Measurements from ENCODE around the gene CERS5. TPM values are rescaled to one million over a fixed set of nuclear protein-coding genes. Genes with fewer than 3 reads are reported as not detected.

Gene CERS5
- total RNA-seq, 1 donor from 2014 or later = 37.9 TPM

DNA sequence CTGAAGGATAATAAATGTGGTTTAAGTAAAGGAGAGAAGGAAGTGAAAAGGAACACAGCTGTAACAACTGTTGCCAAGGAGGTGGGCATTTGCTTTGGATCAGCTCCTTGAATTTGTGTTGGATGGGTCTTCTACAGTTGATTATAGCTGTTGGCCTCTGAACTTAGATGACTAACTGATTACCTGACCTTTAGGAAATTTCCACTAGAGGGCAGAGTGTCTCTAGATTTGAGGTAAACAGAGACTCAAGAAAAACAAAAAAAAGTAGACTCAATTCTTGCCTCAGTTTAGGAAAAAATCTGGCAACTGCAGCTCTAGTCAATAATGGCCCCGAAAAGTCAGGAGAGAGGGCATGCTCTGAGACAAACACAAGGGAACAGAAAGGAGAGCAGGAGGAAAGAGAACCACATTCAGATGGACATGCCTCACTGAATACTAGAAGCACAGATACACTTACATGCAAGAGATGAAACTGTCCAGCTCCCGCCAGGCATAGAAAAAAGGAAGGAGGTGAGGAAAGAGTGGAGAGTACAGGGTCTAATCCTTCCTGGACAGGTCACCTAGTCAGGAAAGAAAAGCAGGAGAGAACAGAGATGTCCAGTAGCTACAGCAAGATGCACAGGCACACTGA lies 34.5 kb downstream of the CERS5 start:
- no peak for DNase-seq (ENCODE audit: low spot score)

- DNase-seq (ENCODE audit: low spot score) = no peak
Measured at GRCh38 chr12:50129290-50129689, 37.9 kb downstream of the CERS5 start.

- no peak for DNase-seq (ENCODE audit: low spot score)
Measured at GRCh38 chr12:50127546-50127945, 39.6 kb downstream of the CERS5 start.

DNA sequence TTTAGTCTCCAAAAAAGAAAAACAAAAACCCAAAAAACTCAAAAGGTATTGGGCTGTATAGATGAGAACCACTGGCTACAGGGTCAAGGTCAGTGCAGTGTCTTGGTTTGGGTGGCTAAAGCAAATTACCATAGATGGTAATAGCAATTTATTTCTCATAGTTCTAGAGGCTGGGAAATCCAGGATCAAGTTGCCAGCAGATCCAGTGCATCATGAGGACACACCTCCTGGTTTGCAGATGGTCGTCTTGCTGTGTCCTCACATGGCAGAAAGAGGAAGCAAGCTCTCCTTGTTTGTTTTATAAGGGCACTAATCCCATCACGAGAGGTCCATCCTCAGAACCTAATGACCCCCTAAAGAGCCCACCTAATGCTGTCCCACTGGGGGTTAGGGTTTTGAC lies 44.0 kb downstream of the CERS5 start:
- no peak for DNase-seq (ENCODE audit: low spot score)

DNA sequence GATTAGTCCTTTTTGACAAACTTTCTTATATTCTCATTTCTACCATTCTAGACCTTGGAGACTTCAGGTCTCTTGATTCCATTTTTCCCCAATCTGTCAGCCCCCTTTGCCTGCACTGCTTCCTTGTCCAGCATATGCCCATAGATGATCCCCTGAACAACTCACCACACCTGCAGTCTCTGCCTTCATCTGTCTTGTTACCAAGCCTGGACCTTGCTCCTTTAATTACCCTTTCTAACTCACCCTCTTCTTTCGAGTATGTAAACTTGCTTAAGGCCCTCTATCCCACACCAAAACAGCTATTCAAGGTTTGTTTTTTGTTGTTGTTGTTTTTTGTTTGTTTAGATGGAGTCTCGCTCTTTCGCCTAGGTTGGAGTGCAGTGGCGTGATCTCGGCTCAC lies 45.5 kb downstream of the CERS5 start:
- no peak for DNase-seq (ENCODE audit: low spot score)

- no peak for DNase-seq (ENCODE audit: low spot score)
Measured at GRCh38 chr12:50120953-50121352, 46.2 kb downstream of the CERS5 start.

GRCh38 chr12:50120521-50120920 lies 46.6 kb downstream of the CERS5 start:
- no peak for DNase-seq (ENCODE audit: low spot score)

DNA sequence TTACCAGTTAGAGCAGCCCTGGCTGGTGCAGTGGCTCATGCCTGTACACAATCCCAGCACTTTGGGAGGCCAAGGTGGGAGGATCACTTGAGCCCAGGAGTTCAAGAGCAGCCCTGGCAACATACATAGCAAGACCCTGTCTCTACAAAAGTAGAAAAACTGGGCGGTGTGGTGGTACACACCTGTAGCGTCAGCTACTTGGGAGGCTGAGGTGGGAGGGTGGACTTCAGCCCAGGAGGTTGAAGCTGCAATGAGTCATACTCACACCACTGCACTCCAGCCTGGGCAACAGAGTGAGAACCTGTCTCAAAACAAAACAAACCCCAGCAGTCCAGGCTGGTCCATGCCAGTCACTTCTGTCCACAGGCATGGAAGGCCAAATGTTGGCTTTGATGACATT lies 47.8 kb downstream of the CERS5 start:
- no peak for DNase-seq (ENCODE audit: low spot score)

GRCh38 chr12:50117057-50117622 lies 50.0 kb downstream of the CERS5 start:
- no peak for DNase-seq (ENCODE audit: low spot score)

- no peak for DNase-seq (ENCODE audit: low spot score)
Measured at GRCh38 chr12:50112456-50113218, 54.5 kb downstream of the CERS5 start.

- peak; percentile 99 for DNase-seq (ENCODE audit: low spot score)
Measured at GRCh38 chr12:50111693-50112455, 55.3 kb downstream of the CERS5 start, which contains the start of gene COX14. Gene COX14 (plus strand): TSS chr12:50112236. CDS start chr12:50120044, 7,808 bp downstream.

DNA sequence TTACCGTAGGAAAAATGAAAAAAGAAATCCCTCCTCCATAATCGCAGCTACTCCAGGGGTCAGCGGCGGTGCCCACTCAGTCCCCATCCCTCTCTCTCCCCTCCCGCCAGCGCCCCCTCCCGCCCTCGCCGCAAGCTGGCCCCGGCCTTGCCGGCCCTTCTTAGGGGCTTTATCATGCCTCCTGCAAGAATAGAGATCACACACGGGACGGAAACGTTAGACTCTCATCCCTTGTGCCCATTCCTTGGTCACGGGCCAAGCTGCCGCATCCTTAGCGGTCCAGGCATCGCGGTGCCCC lies 55.8 kb downstream of the CERS5 start:
- DNase-seq (ENCODE audit: low spot score) = no peak

- DNase-seq (ENCODE audit: low spot score) = peak; percentile 80
Measured at GRCh38 chr12:50110762-50111351, 56.3 kb downstream of the CERS5 start.

- peak; percentile 74 for DNase-seq (ENCODE audit: low spot score)
Measured at GRCh38 chr12:50110127-50110761, 56.9 kb downstream of the CERS5 start.

DNA sequence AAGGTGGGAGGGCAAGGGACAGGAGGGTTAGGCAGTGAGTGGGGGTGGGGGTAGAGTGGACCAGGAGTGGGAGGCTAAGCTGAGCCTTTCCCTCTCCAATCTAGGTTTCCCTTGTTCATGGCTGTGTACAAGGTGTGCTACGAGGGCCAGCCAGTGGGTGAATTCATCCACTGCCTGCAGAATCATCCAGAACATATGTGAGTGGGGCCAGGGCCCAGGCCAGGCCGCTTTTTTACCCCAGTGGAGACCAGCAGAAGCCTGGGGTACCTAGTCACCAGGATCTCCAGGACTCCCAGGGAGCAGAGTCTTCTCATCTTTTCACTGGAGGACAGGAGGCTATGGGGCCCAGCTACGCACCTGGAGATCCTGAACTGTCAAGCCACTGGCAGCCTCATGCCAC lies 57.9 kb downstream of the CERS5 start:
- DNase-seq (ENCODE audit: low spot score) = no peak

DNA sequence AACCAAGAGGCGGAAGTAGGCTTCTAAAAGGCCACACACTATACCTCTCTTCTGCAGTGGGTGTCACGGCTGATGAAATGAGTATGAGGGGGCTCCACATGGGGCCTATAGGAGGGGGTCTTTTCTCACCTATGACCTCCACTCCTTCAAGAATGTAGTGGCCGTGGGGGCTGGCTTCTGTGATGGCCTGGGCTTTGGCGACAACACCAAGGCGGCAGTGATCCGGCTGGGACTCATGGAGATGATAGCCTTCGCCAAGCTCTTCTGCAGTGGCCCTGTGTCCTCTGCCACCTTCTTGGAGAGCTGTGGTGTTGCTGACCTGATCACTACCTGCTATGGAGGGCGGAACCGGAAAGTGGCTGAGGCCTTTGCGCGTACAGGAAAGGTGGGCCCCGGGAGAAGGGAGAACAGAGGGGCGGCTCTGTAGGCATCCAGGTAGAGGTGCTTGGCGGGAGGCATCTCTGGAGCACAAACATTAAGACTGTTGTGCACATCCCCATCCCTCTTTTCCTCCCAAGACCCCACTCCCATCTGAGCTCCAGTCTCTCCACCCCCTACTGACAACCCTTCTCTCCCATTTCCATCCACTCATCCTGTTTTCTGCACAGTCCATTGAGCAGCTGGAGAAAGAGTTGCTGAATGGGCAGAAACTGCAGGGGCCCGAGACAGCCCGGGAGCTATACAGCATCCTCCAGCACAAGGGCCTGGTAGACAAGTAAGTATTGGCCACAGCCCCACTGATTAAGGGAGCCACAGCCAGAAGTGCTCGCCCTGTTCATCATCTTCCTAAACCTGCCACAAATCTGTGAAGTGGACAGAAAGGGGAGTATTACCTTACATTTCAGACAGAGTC lies 59.5 kb downstream of the CERS5 start:
- DNase-seq (ENCODE audit: low spot score) = no peak

DNA sequence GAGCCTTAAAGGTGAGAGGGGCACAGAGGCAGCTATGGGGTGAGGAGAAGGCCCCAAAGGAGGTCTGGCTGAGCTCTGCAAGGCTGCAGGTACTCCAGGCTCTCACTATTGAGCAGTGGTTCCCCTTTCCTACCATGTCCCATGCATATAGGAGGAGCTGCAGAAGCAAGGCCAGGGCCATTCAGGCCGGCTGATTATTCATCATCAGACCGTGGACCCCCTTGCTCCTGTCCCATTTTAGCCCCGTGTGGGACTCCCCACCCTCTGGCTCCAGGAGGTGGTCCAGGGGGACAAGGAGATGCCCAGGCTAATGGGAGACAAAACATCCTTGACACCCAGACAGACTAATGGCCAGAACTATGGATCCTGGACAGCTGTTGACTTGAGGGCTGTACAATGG lies 60.3 kb downstream of the CERS5 start:
- no peak for DNase-seq (ENCODE audit: low spot score)

GRCh38 chr12:50105913-50106450 lies 61.2 kb downstream of the CERS5 start:
- no peak for DNase-seq (ENCODE audit: low spot score)

DNA sequence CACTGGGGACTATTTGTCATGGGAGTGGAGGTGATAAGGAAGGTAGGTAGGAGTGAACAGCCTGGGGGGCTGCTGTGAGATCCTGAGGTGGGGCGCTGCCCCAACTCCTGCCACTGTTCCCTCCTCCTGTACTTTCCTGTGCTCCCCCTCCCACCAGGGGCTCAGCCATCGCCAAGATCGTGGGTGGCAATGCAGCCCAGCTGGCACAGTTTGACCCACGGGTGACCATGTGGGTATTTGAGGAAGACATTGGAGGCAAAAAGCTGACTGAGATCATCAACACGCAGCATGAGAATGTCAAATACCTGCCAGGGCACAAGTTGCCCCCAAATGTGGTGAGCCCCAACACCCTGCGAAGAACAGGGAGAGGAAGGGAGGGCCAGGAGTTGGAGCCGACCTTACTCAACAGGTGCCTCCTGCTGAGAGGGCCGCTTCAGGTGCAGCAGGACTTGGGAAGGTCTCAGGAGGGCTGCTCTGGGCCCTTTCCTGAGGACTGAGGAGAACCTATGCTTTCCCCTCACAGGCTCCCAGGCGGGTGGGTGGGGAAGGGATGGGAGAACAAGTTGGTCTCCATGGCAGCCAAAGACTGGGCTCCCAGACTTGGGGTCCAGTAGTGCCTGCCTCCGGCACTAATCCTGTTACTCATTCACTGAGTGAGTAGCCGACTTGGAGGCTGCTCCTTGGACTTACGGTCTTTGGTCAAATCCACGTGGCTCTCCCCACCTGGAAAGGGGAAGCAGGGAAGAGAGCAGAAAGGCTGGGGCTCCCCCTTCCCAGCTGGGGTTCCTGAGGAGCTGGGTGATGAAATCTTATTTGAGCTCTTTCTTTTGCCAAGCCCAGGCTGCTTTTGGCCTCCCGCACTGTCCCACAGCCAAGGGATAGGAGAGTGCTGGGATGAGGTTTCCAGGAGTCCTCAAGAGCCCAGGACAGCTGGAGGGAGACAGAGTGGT lies 62.5 kb downstream of the CERS5 start:
- DNase-seq (ENCODE audit: low spot score) = peak; percentile 37

Data from mucosa of gallbladder (tissue), 1 donor.